GM18951 (cell line): ENCODE results near the gene POU2F3.
A peak's percentile ranks its signal among the peaks of the same experiment; 100 is the strongest.

Source experiments
- POLR2A ChIP-seq: IDR thresholded peaks from 4 replicates; pipeline ENCODE4 v1.6.1; 2011; ENCODE audit warnings: mild to moderate bottlenecking; ENCODE audit not compliant: insufficient read length, insufficient read depth; ENCODE audit errors: extremely low read depth
- in situ Hi-C: fragments of 300-500 bp; cut with MboI; formaldehyde crosslinking; loops from one replicate; pipeline ENCODE4 v1.12.0; 2022; ENCODE audit warnings: low sequenced_read_pairs, mixed read lengths, inconsistent platforms; ENCODE audit not compliant: unreplicated experiment

Gene POU2F3

GRCh38 chr11:120324932-120325810 is 85.2 kb downstream of the POU2F3 start, which contains the start of gene TLCD5:
Gene TLCD5 (plus strand): TSS chr11:120325299. CDS start chr11:120327442, 2,143 bp downstream.
- in situ Hi-C loops = loop anchor here (25.0 kb wide), 1 partner anchor 612 kb away; no protein-coding TSS in a partner anchor
- peak; percentile 54 for TF ChIP-seq POLR2A

- in situ Hi-C loops = loop anchor here (25.0 kb wide), 1 partner anchor 611 kb away; no protein-coding TSS in a partner anchor
- TF ChIP-seq POLR2A = no peak
These were observed 86.3 kb downstream of the POU2F3 start for GRCh38 chr11:120326228-120326627.

- in situ Hi-C loops = loop anchor here (25.0 kb wide), 1 partner anchor 610 kb away; no protein-coding TSS in a partner anchor
- TF ChIP-seq POLR2A = no peak
These were observed 86.9 kb downstream of the POU2F3 start for GRCh38 chr11:120326845-120327281.

GRCh38 chr11:120327311-120327710 is 87.4 kb downstream of the POU2F3 start:
- in situ Hi-C loops = loop anchor here (25.0 kb wide), 1 partner anchor 610 kb away; no protein-coding TSS in a partner anchor

GRCh38 chr11:120329556-120329955 is 89.6 kb downstream of the POU2F3 start:
- in situ Hi-C loops = loop anchor here (25.0 kb wide), 1 partner anchor 608 kb away; no protein-coding TSS in a partner anchor
- TF ChIP-seq POLR2A = no peak

More at GRCh38 chr11:120327311-120327710, 87.4 kb downstream of the POU2F3 start:
- no peak for TF ChIP-seq POLR2A

GRCh38 chr11:120330045-120330444 is 90.1 kb downstream of the POU2F3 start:
- TF ChIP-seq POLR2A = no peak
- in situ Hi-C loops = loop anchor here (25.0 kb wide), 1 partner anchor 607 kb away; no protein-coding TSS in a partner anchor

- no peak for TF ChIP-seq POLR2A
- in situ Hi-C loops = loop anchor here (25.0 kb wide), 1 partner anchor 606 kb away; no protein-coding TSS in a partner anchor
These were observed 91.5 kb downstream of the POU2F3 start for GRCh38 chr11:120331301-120331996.

GRCh38 chr11:120332822-120333716 is 93.1 kb downstream of the POU2F3 start:
- no peak for TF ChIP-seq POLR2A
- in situ Hi-C loops = loop anchor here (25.0 kb wide), 1 partner anchor 604 kb away; no protein-coding TSS in a partner anchor

GRCh38 chr11:120333801-120334200 is 93.9 kb downstream of the POU2F3 start:
- in situ Hi-C loops = loop anchor here (25.0 kb wide), 1 partner anchor 604 kb away; no protein-coding TSS in a partner anchor
- TF ChIP-seq POLR2A = no peak

GRCh38 chr11:120334332-120334731 is 94.4 kb downstream of the POU2F3 start:
- TF ChIP-seq POLR2A = no peak
- in situ Hi-C loops = loop anchor here (25.0 kb wide), 1 partner anchor 603 kb away; no protein-coding TSS in a partner anchor

- in situ Hi-C loops = loop anchor here (25.0 kb wide), 1 partner anchor 602 kb away; no protein-coding TSS in a partner anchor
- TF ChIP-seq POLR2A = no peak
These were observed 95.0 kb downstream of the POU2F3 start for GRCh38 chr11:120334894-120335462.

- in situ Hi-C loops = loop anchor here (25.0 kb wide), 1 partner anchor 602 kb away; no protein-coding TSS in a partner anchor
- no peak for TF ChIP-seq POLR2A
These were observed 95.6 kb downstream of the POU2F3 start for GRCh38 chr11:120335556-120335907.
